ENCODE results near the gene STRIP2.

Gene STRIP2

GRCh38 chr7:129494041-129494440 is 59.8 kb downstream of the STRIP2 start:
- Histone ChIP-seq H3K27me3 (ENCODE audit: insufficient read depth, low read depth) (no peaks in the 10 kb centered on the region), H4K20me1 (ENCODE audit: insufficient read depth) (no peaks in the 10 kb centered on the region), H3K36me3 (ENCODE audit: insufficient read depth) (no peaks in the 10 kb centered on the region), H3K27ac (no peak overlapping the region), H3K9ac (no peak overlapping the region), H3K79me2 (ENCODE audit: insufficient read depth, low read depth) (no peaks in the 10 kb centered on the region), H3K4me2 (no peak overlapping the region), H2AFZ (ENCODE audit: low read depth) (no peak overlapping the region), H3K4me1 (ENCODE audit: low read depth, poor library complexity, severe bottlenecking) (no peaks in the 10 kb centered on the region), H3K4me3 (IDR thresholded peaks at IDR 0.05; ENCODE audit: insufficient read depth, low read depth, low read length) (no peak overlapping the region)
- no peak for TF ChIP-seq CTCF (conservative IDR thresholded peaks at IDR 0.05; ENCODE audit: low read depth, low read length)

- Histone ChIP-seq H3K9ac (no peak overlapping the region), H3K79me2 (ENCODE audit: insufficient read depth, low read depth) (no peaks in the 10 kb centered on the region), H3K27me3 (ENCODE audit: insufficient read depth, low read depth) (no peaks in the 10 kb centered on the region), H3K36me3 (ENCODE audit: insufficient read depth) (no peaks in the 10 kb centered on the region), H3K4me1 (ENCODE audit: low read depth, poor library complexity, severe bottlenecking) (no peaks in the 10 kb centered on the region), H3K4me3 (IDR thresholded peaks at IDR 0.05; ENCODE audit: insufficient read depth, low read depth, low read length) (no peak overlapping the region), H3K27ac (no peak overlapping the region), H4K20me1 (ENCODE audit: insufficient read depth) (no peaks in the 10 kb centered on the region), H2AFZ (ENCODE audit: low read depth) (no peak overlapping the region), H3K4me2 (no peak overlapping the region)
- TF ChIP-seq CTCF (conservative IDR thresholded peaks at IDR 0.05; ENCODE audit: low read depth, low read length): no peak
Observed at GRCh38 chr7:129495987-129496386, 61.8 kb downstream of the STRIP2 start.

- H3K27ac ChIP-seq: no peak overlapping the region
- no peaks in the 10 kb centered on the region for H3K79me2 ChIP-seq (ENCODE audit: insufficient read depth, low read depth)
- no peak overlapping the region for H3K4me3 ChIP-seq (IDR thresholded peaks at IDR 0.05; ENCODE audit: insufficient read depth, low read depth, low read length)
- no peak overlapping the region for H2AFZ ChIP-seq (ENCODE audit: low read depth)
- no peak for TF ChIP-seq CTCF (conservative IDR thresholded peaks at IDR 0.05; ENCODE audit: low read depth, low read length)
- peaks cover 4% of the 10 kb centered on the region for H3K4me1 ChIP-seq (ENCODE audit: low read depth, poor library complexity, severe bottlenecking)
- H3K4me2 ChIP-seq: no peak overlapping the region
- H3K9ac ChIP-seq: no peak overlapping the region
- no peaks in the 10 kb centered on the region for H3K27me3 ChIP-seq (ENCODE audit: insufficient read depth, low read depth)
- no peaks in the 10 kb centered on the region for H4K20me1 ChIP-seq (ENCODE audit: insufficient read depth)
- no peaks in the 10 kb centered on the region for H3K36me3 ChIP-seq (ENCODE audit: insufficient read depth)
Observed at GRCh38 chr7:129496653-129497052, 62.4 kb downstream of the STRIP2 start.

GRCh38 chr7:129497156-129497555 is 62.9 kb downstream of the STRIP2 start:
- no peak overlapping the region for H3K4me2 ChIP-seq
- no peak for TF ChIP-seq CTCF (conservative IDR thresholded peaks at IDR 0.05; ENCODE audit: low read depth, low read length)
- H3K4me1 ChIP-seq (ENCODE audit: low read depth, poor library complexity, severe bottlenecking): peaks cover 7% of the 10 kb centered on the region
- H2AFZ ChIP-seq (ENCODE audit: low read depth): no peak overlapping the region
- H3K27me3 ChIP-seq (ENCODE audit: insufficient read depth, low read depth): no peaks in the 10 kb centered on the region
- no peaks in the 10 kb centered on the region for H3K79me2 ChIP-seq (ENCODE audit: insufficient read depth, low read depth)
- H3K9ac ChIP-seq: no peak overlapping the region
- no peaks in the 10 kb centered on the region for H4K20me1 ChIP-seq (ENCODE audit: insufficient read depth)
- H3K27ac ChIP-seq: no peak overlapping the region
- no peaks in the 10 kb centered on the region for H3K36me3 ChIP-seq (ENCODE audit: insufficient read depth)
- H3K4me3 ChIP-seq (IDR thresholded peaks at IDR 0.05; ENCODE audit: insufficient read depth, low read depth, low read length): no peak overlapping the region
